ENCODE measurements around the gene MRC1.

MRC1 gene

DNA sequence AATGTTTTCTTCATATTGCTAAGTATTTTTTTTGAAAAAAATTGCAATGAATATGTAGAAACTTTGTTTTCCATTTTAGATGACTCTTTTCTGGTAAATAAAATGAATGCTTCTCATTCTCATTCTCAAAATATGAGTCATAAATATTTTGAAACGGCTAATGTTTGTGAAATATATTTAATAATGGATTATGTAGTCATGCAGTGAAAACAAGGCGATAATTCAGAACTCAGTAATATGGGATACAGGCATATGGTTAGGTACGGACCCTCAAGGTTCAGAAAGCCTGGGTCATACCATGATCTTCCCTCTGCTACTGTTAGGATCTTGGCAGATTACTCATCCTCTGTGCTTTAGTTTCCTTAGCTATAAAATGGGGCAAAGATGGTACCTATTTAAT is 96.3 kb downstream of the MRC1 start:
- TF ChIP-seq, protein P1, sequence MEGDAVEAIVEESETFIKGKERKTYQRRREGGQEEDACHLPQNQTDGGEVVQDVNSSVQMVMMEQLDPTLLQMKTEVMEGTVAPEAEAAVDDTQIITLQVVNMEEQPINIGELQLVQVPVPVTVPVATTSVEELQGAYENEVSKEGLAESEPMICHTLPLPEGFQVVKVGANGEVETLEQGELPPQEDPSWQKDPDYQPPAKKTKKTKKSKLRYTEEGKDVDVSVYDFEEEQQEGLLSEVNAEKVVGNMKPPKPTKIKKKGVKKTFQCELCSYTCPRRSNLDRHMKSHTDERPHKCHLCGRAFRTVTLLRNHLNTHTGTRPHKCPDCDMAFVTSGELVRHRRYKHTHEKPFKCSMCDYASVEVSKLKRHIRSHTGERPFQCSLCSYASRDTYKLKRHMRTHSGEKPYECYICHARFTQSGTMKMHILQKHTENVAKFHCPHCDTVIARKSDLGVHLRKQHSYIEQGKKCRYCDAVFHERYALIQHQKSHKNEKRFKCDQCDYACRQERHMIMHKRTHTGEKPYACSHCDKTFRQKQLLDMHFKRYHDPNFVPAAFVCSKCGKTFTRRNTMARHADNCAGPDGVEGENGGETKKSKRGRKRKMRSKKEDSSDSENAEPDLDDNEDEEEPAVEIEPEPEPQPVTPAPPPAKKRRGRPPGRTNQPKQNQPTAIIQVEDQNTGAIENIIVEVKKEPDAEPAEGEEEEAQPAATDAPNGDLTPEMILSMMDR (IDR thresholded peaks at IDR 0.05) = no peak

DNA sequence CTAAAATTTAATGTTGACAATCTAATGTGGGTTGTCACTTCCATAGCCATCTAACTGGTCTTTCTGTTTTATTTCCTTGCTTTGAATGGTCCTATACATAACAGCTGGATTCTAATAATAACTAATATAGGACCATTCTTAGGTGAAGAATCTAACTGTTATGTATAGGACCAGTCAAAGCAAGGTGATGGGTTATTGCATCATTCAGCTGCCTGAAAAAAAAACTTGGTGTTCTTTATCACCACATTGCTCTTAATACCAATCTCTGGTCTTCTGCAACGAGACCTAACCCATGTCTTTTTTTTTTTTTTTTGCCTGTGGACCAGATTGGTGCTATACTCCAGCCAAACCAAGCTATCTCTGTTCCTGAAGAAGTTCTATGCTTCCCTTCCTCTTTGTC is 96.9 kb downstream of the MRC1 start:
- TF ChIP-seq, protein P1 (IDR thresholded peaks at IDR 0.05) = no peak

DNA sequence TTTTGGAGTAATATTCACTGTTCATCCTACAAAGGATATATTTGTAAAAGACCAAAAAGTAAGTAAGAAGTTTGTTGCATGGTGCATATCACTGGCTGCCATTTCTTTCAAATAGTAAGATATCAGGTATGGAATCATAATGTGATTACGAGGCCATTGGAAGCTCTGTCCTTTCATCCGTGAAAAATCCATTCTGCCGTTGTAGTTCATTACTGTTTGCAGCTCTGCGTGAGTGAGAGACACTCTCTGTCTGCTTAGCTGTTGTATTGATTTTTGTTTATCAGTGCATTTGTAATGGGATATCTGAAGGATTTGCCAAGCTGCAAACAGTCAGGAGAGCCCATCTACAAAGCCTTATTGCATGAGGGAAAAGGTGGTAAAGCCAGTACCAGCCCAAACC is 98.5 kb downstream of the MRC1 start:
- TF ChIP-seq, protein P1 (IDR thresholded peaks at IDR 0.05) = no peak

DNA sequence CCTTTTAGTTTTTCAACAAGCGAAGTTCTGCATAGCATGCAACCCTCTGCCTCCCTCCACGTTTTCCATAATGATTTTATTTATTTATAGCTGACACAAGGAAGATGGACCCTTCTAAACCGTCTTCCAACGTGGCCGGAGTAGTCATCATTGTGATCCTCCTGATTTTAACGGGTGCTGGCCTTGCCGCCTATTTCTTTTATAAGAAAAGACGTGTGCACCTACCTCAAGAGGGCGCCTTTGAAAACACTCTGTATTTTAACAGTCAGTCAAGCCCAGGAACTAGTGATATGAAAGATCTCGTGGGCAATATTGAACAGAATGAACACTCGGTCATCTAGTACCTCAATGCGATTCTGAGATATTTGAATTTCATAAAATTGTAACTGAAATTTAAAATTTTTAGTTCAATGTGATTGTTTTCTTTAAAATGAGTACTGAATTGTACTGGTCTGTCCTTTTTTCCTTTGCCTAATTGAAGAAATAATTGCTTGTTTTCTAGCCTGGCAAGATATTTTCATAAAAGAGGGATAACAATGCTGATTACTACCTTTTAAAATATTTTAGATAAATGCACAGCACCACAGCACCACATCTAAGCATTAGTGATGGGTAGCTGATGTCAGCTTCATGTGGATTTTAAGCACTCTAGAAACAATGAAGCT is 101.1 kb downstream of the MRC1 start:
- TF ChIP-seq, protein P1 (IDR thresholded peaks at IDR 0.05) = peak; percentile 72

DNA sequence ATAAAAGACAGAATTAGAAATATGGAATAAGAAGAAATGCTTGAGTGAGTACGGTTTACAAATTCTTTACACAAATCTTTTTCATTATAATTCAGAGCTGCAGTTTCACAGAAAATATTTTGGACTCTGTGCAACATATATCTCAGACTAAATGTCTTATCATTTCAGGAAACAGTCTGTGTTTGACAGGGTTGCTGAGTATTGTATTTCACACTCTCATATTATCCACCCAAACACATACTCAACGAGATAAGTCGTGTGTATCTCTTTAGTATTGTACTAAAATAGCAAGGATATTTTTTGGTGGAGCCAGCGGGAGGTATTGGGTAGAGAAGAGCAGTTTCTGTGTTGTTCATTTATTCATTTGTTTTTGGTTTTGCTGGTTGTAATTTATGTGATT is 103.6 kb downstream of the MRC1 start:
- TF ChIP-seq, protein P1 (IDR thresholded peaks at IDR 0.05) = no peak

DNA sequence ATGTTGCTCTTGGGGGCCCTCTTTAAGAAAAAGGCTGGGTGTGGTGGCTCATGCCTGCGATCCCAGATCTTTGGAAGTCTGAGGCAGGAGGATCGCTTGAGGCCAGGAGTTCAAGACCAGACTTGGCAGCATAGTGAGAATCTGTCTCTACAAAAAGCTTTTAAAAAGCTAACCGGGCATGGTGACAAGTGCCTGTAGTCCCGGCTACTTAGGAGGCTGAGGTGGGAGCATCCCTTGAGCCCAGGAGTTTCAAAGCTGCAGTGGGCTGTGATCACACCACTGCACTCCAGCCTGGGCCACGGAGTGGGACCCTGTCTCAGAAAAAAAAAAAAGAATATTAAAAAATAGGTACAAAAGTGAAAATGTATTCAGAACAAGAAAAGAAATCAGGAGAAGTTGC is 104.5 kb downstream of the MRC1 start:
- TF ChIP-seq, protein P1 (IDR thresholded peaks at IDR 0.05) = no peak

DNA sequence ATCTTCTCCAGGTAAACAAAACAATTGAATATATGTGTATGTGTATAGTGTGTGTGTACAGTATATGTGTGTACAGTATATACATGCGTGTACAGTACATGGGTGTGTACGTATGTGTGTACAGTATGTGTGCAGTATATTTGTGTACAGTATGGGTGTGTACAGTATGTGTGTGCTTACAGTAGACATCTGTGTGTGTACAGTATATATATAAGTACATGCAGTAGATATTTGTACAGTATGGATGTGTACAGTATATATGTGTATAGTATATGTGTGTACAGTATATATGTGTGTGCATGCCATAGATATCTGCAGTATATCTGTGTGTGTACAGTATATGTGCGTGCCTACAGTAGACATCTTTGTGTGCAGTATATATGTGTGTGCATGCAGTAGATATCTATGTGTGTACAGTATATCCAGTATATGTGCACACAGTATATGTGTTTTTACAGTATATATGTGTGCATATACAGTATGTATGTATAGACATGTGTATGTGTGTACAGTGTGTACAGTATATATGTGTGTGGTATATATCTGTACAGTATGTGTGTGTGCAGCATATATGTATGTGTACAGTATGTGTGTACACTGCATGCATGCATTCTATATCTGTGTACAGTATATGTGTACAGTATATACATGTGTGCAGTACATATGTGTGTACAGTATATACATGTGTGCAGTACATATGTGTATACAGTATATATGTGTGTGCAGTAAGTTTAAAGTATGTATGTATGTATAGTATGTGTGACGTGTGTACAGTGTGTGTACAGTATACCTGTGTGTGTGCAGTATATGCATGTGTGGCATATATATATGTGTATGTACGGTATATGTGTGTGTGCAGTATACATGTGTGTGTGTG is 105.3 kb downstream of the MRC1 start:
- TF ChIP-seq, protein P1 (IDR thresholded peaks at IDR 0.05) = no peak

Measured in LNCAP (cell line).